GM12878 (cell line): ENCODE data around the gene ROCK2. TPM values are rescaled to one million over a fixed set of nuclear protein-coding genes. Genes with fewer than 3 reads are reported as not detected.

Experiments used
- BHLHE40 ChIP-seq, 2 experiments: fragments of 450-650 bp in 1 of 2; IDR thresholded peaks; 2 replicates each; pipeline ENCODE4 v1.6.1; 2011 to 2017; ENCODE audit warnings: low read depth in 2 of 2, borderline replicate concordance in 1 of 2, improper control_type of control experiment in 1 of 2, low read length in 1 of 2, mild to moderate bottlenecking in 1 of 2
- CREB1 ChIP-seq: IDR thresholded peaks from 2 replicates; pipeline ENCODE4 v1.6.1; 2012; ENCODE audit warnings: low read depth, mild to moderate bottlenecking, inconsistent platforms
- CREM ChIP-seq: IDR thresholded peaks from 2 replicates; pipeline ENCODE4 v1.6.1; 2014; ENCODE audit warnings: antibody characterized with exemption, low read depth
- ELK1 ChIP-seq: IDR thresholded peaks from 2 replicates; pipeline ENCODE4 v1.6.1; 2012; ENCODE audit warnings: low read depth, low read length, improper control_type of control experiment
- ETV6 ChIP-seq, 2 experiments: fragments of 450-650 bp in 1 of 2; IDR thresholded peaks in 1 of 2; conservative IDR thresholded peaks in 1 of 2; 2 replicates each; pipeline ENCODE4 v1.6.1; 2014; ENCODE audit warnings: antibody characterized with exemption in 1 of 2, borderline replicate concordance in 1 of 2, low read depth in 1 of 2, mild to moderate bottlenecking in 1 of 2, moderate library complexity in 1 of 2
- EZH2 ChIP-seq: IDR thresholded peaks from 2 replicates; pipeline ENCODE4 v1.6.1; 2012; ENCODE audit warnings: low read depth, mild to moderate bottlenecking, control low read depth, inconsistent platforms, low read length, borderline replicate concordance; ENCODE audit not compliant: control insufficient read depth
- FOS ChIP-seq: IDR thresholded peaks from 3 replicates; pipeline ENCODE4 v1.6.1; 2011; ENCODE audit warnings: borderline replicate concordance; ENCODE audit not compliant: insufficient read length; ENCODE audit errors: extremely low read depth
- IKZF1 ChIP-seq: fragments of 450-650 bp; conservative IDR thresholded peaks from 2 replicates; pipeline ENCODE4 v1.6.1; 2017; ENCODE audit warnings: antibody characterized with exemption, mild to moderate bottlenecking
- JUND ChIP-seq: IDR thresholded peaks from 2 replicates; pipeline ENCODE4 v1.6.1; 2012; ENCODE audit warnings: low read depth, mild to moderate bottlenecking, low read length, improper control_type of control experiment, moderate library complexity
- MEF2B ChIP-seq: fragments of 450-650 bp; IDR thresholded peaks from 2 replicates; pipeline ENCODE4 v1.6.1; 2018; ENCODE audit warnings: mild to moderate bottlenecking, moderate library complexity; ENCODE audit not compliant: partially characterized antibody, poor library complexity, severe bottlenecking
- NR2C1 ChIP-seq: fragments of 450-650 bp; IDR thresholded peaks from 2 replicates; pipeline ENCODE4 v1.6.1; 2017; ENCODE audit warnings: antibody characterized with exemption, mild to moderate bottlenecking, moderate library complexity
- SIX5 ChIP-seq: IDR thresholded peaks from 2 replicates; pipeline ENCODE4 v1.6.1; 2011; ENCODE audit warnings: mild to moderate bottlenecking, low read depth, low read length, moderate library complexity; ENCODE audit not compliant: severe bottlenecking
- SP1 ChIP-seq: IDR thresholded peaks from one replicate; pipeline ENCODE4 v1.6.1; 2011; ENCODE audit warnings: low read depth, low read length
- SPI1 ChIP-seq: IDR thresholded peaks from 2 replicates; pipeline ENCODE4 v1.6.1; 2011; ENCODE audit warnings: low read depth, mild to moderate bottlenecking, low read length, moderate library complexity, borderline replicate concordance; ENCODE audit not compliant: insufficient read depth
- STAT3 ChIP-seq: IDR thresholded peaks from 2 replicates; pipeline ENCODE4 v1.6.1; 2011; ENCODE audit warnings: low read depth, low read length, improper control_type of control experiment
- ZBTB4 ChIP-seq: fragments of 450-650 bp; formaldehyde crosslinking; IDR thresholded peaks from 2 replicates; pipeline ENCODE4 v1.4.0; 2022; ENCODE audit warnings: mild to moderate bottlenecking, moderate library complexity
- ZSCAN29 ChIP-seq: fragments of 450-650 bp; IDR thresholded peaks from 2 replicates; pipeline ENCODE4 v1.6.1; 2017; ENCODE audit warnings: mild to moderate bottlenecking, moderate library complexity
- ZZZ3 ChIP-seq: IDR thresholded peaks from 2 replicates; pipeline ENCODE4 v1.6.1; 2011; ENCODE audit warnings: low read depth; ENCODE audit not compliant: control insufficient read depth, insufficient read length
- polyA plus RNA-seq, 11 experiments: library from polyadenylated mRNA; depleted of rRNA in 4 of 11; unstranded in 6 of 11; stranded (reverse) in 5 of 11; fragments of >200 nt; fragmentation: Nextera tagmentation in 4 of 11; fragmentation: Illumina TruSeq in 1 of 11; extraction: Ambion mirVana in 4 of 11; extraction: Trizol in 1 of 11; gene quantifications; 1 replicate in 1 of 11; 2 replicates in 10 of 11; pipeline versions ENCODE4 v1.2.1 to v1.2.3, GENCODE V29; 2011 to 2016; ENCODE audit warnings: inconsistent platforms in 2 of 11, missing spikeins in 2 of 11, low read depth in 1 of 11
- total RNA-seq, 4 experiments: library from RNA; depleted of rRNA in 3 of 4; stranded (reverse); fragments of >200 nt in 3 of 4; fragmentation: Illumina TruSeq in 1 of 4; extraction: Trizol in 1 of 4; gene quantifications; 2 replicates each; pipeline versions ENCODE4 v1.2.1 to v1.2.3, GENCODE V29; 2013 to 2021
- TF ChIP-seq, protein P1 (sequence below): fragments of 450-650 bp; formaldehyde crosslinking; IDR thresholded peaks from 2 replicates; pipeline ENCODE4 v1.5.0; 2022; ENCODE audit warnings: mild to moderate bottlenecking, missing genetic modification characterization
- TF ChIP-seq, protein P2 (sequence below): fragments of 450-650 bp; IDR thresholded peaks from 2 replicates; pipeline ENCODE4 v1.6.1; 2016; ENCODE audit warnings: mild to moderate bottlenecking

The ROCK2 gene
- total and polyA plus RNA-seq, 10 of the 15 experiments (the other 5 are each of a cell fraction or from before 2014, with no cell fraction given), result 4.6 to 22.1 (median 8.3) TPM

DNA sequence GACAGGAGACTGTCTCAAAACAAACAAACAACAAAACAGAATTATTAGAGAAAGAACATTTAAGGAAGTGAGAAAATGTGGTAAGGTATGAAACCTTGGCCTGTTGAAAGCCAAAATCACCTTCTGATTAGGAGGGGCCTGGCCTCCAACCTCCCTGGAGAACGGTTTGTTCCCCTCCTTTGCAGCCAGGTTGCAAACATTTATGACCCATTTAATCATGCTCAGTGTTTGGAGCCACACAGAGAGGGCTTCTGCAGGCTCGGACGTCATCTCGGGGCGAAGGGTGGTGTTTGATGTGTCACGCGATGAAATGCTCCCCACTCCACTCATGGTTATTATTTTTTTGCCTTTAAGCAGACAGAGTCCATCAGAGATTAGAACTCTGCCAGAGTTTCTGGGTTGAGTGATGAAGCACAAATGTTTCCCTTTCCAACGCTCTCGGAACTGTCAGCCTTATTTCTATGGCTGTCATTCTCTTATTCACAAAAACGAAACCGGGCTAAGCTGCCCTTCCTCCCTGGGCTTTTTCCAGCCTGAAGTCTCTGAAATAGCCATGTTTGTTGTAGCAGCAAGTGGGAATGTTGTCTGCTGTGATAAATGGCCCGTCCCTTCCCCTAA lies 33.6 kb upstream of the ROCK2 start (continued):
- TF ChIP-seq, protein P1, sequence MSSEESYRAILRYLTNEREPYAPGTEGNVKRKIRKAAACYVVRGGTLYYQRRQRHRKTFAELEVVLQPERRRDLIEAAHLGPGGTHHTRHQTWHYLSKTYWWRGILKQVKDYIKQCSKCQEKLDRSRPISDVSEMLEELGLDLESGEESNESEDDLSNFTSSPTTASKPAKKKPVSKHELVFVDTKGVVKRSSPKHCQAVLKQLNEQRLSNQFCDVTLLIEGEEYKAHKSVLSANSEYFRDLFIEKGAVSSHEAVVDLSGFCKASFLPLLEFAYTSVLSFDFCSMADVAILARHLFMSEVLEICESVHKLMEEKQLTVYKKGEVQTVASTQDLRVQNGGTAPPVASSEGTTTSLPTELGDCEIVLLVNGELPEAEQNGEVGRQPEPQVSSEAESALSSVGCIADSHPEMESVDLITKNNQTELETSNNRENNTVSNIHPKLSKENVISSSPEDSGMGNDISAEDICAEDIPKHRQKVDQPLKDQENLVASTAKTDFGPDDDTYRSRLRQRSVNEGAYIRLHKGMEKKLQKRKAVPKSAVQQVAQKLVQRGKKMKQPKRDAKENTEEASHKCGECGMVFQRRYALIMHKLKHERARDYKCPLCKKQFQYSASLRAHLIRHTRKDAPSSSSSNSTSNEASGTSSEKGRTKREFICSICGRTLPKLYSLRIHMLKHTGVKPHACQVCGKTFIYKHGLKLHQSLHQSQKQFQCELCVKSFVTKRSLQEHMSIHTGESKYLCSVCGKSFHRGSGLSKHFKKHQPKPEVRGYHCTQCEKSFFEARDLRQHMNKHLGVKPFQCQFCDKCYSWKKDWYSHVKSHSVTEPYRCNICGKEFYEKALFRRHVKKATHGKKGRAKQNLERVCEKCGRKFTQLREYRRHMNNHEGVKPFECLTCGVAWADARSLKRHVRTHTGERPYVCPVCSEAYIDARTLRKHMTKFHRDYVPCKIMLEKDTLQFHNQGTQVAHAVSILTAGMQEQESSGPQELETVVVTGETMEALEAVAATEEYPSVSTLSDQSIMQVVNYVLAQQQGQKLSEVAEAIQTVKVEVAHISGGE (CRISPR knock-in tag), result no peak
- TF ChIP-seq MEF2B, result peak; percentile 81
- TF ChIP-seq SP1, result no peak
- TF ChIP-seq STAT3, result no peak
- TF ChIP-seq CREB1, result peak; percentile 18; the same call in 1 of the 2 replicates
- TF ChIP-seq JUND, result no peak
- TF ChIP-seq, protein P2, sequence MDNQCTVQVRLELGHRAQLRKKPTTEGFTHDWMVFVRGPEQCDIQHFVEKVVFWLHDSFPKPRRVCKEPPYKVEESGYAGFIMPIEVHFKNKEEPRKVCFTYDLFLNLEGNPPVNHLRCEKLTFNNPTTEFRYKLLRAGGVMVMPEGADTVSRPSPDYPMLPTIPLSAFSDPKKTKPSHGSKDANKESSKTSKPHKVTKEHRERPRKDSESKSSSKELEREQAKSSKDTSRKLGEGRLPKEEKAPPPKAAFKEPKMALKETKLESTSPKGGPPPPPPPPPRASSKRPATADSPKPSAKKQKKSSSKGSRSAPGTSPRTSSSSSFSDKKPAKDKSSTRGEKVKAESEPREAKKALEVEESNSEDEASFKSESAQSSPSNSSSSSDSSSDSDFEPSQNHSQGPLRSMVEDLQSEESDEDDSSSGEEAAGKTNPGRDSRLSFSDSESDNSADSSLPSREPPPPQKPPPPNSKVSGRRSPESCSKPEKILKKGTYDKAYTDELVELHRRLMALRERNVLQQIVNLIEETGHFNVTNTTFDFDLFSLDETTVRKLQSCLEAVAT, result no peak
- no peak for TF ChIP-seq EZH2
- peak; percentile 73 for TF ChIP-seq IKZF1
- no peak for TF ChIP-seq ELK1
- peak in 1 of 2 experiments; percentile 48; a peak in 1 of 4 replicates for TF ChIP-seq BHLHE40 (IDR thresholded peaks at IDR 0.05; ENCODE audit: borderline replicate concordance in 1 of 2, low read depth in 2 of 2, low read length in 1 of 2)
- TF ChIP-seq ZBTB4 (CRISPR knock-in tag), result no peak
- TF ChIP-seq SPI1, result peak; percentile 98
- TF ChIP-seq ZZZ3, result no peak
- no peak for TF ChIP-seq ZSCAN29
- TF ChIP-seq ETV6 (conservative IDR thresholded peaks at IDR 0.05 in 1 of 2, IDR thresholded peaks at IDR 0.05 in 1 of 2; ENCODE audit: borderline replicate concordance in 1 of 2, low read depth in 1 of 2), result peak in 1 of 2 experiments; percentile 39; a peak in 1 of 4 replicates
- no peak for TF ChIP-seq FOS
- TF ChIP-seq CREM, result peak; percentile 61; the same call in 1 of the 2 replicates
- TF ChIP-seq NR2C1, result no peak
- TF ChIP-seq SIX5, result no peak
